Measurements from ENCODE around the gene MAP3K2. TPM values are rescaled to one million over a fixed set of nuclear protein-coding genes. Genes with fewer than 3 reads are reported as not detected.

The MAP3K2 gene
- total and polyA plus RNA-seq, 2 of the 4 experiments (the other 2 are of a cell fraction), result 6.2 to 30.8 TPM

- no peak for ATAC-seq (ENCODE audit: low read depth)
- 60% methylated on average over 1 of the region's 7 CpGs; no CpG with 5 or more reads in 1 of the 2 experiments for WGBS, 2 experiments (ENCODE audit: extremely low coverage in 2 of 2, insufficient read length in 1 of 2)
These were observed 42.2 kb upstream of the MAP3K2 start for GRCh38 chr2:127429844-127430425.

More at GRCh38 chr2:127429844-127430425, 42.2 kb upstream of the MAP3K2 start:
- no peak overlapping the region for H2AFZ ChIP-seq (replicated peaks; ENCODE audit: low read length, poor library complexity)
- H3K36me3 ChIP-seq (ENCODE audit: control insufficient read depth, insufficient read depth, low read length), result no peaks in the 10 kb centered on the region
- H2BK20ac ChIP-seq (ENCODE audit: low read depth, low read length), result no peak overlapping the region
- TF ChIP-seq SMC3 (IDR thresholded peaks at IDR 0.05; ENCODE audit: low read depth, low read length) (no peak), RCOR1 (IDR thresholded peaks at IDR 0.05; ENCODE audit: insufficient replicate concordance, low read length) (no peak), NFE2L2 (IDR thresholded peaks at IDR 0.05; ENCODE audit: low read depth, low read length) (no peak), POLR2A (IDR thresholded peaks at IDR 0.05; ENCODE audit: low read depth, low read length) (no peak), USF2 (IDR thresholded peaks at IDR 0.05; ENCODE audit: low read depth, low read length) (no peak), MXI1 (IDR thresholded peaks at IDR 0.05; ENCODE audit: borderline replicate concordance, low read depth, low read length) (no peak), MAFK (IDR thresholded peaks at IDR 0.05; ENCODE audit: low read depth, low read length) (no peak), CEBPB (IDR thresholded peaks at IDR 0.05; ENCODE audit: low read depth, low read length) (no peak), RAD21 (IDR thresholded peaks at IDR 0.05; ENCODE audit: low read length) (no peak), CHD1 (IDR thresholded peaks at IDR 0.05; ENCODE audit: low read depth, low read length) (no peak), RFX5 (IDR thresholded peaks at IDR 0.05; ENCODE audit: low read depth, low read length) (no peak), BHLHE40 (IDR thresholded peaks at IDR 0.05; ENCODE audit: low read depth, low read length) (no peak), MAZ (IDR thresholded peaks at IDR 0.05; ENCODE audit: borderline replicate concordance, low read depth, low read length) (no peak), FOS (IDR thresholded peaks at IDR 0.05; ENCODE audit: low read depth, low read length) (no peak)
- TF ChIP-seq, protein P1, sequence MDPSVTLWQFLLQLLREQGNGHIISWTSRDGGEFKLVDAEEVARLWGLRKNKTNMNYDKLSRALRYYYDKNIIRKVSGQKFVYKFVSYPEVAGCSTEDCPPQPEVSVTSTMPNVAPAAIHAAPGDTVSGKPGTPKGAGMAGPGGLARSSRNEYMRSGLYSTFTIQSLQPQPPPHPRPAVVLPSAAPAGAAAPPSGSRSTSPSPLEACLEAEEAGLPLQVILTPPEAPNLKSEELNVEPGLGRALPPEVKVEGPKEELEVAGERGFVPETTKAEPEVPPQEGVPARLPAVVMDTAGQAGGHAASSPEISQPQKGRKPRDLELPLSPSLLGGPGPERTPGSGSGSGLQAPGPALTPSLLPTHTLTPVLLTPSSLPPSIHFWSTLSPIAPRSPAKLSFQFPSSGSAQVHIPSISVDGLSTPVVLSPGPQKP (IDR thresholded peaks at IDR 0.05; ENCODE audit: borderline replicate concordance, low read depth, low read length), result no peak
- TF ChIP-seq, protein P2, sequence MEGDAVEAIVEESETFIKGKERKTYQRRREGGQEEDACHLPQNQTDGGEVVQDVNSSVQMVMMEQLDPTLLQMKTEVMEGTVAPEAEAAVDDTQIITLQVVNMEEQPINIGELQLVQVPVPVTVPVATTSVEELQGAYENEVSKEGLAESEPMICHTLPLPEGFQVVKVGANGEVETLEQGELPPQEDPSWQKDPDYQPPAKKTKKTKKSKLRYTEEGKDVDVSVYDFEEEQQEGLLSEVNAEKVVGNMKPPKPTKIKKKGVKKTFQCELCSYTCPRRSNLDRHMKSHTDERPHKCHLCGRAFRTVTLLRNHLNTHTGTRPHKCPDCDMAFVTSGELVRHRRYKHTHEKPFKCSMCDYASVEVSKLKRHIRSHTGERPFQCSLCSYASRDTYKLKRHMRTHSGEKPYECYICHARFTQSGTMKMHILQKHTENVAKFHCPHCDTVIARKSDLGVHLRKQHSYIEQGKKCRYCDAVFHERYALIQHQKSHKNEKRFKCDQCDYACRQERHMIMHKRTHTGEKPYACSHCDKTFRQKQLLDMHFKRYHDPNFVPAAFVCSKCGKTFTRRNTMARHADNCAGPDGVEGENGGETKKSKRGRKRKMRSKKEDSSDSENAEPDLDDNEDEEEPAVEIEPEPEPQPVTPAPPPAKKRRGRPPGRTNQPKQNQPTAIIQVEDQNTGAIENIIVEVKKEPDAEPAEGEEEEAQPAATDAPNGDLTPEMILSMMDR (conservative IDR thresholded peaks at IDR 0.05; ENCODE audit: low read depth, low read length), result no peak
- no TSS peak for BruUV-seq (replicated peaks)
- no peak overlapping the region for H3K27ac ChIP-seq (ENCODE audit: insufficient read depth, low read length)
- H3K4me3 ChIP-seq (ENCODE audit: insufficient read depth, low read depth, low read length), result no peak overlapping the region
- H3K56ac ChIP-seq (ENCODE audit: extremely low read depth, insufficient read depth, low read length), result no peak overlapping the region
- H2BK120ac ChIP-seq (ENCODE audit: low read depth, low read length), result no peak overlapping the region
- no peaks in the 10 kb centered on the region for H3K79me1 ChIP-seq (ENCODE audit: low read depth in 1 of 2, low read length in 2 of 2)
- H4K91ac ChIP-seq (ENCODE audit: insufficient read depth, low read depth, low read length), result no peak overlapping the region
- no peak overlapping the region for H2AK5ac ChIP-seq (ENCODE audit: low read depth, low read length)
- CTCF ChIA-PET, result no interaction called here
- H3K27me3 ChIP-seq (ENCODE audit: control insufficient read depth, insufficient read depth, low read length), result no peaks in the 10 kb centered on the region
- H4K8ac ChIP-seq (ENCODE audit: low read depth in 2 of 2, low read length in 2 of 2), result no peak overlapping the region
- POLR2A ChIA-PET (ENCODE audit: unreplicated experiment), result no interaction called here
- H2BK15ac ChIP-seq (ENCODE audit: low read depth, low read length), result no peak overlapping the region
- no peak overlapping the region for H3K9ac ChIP-seq (ENCODE audit: low read depth, low read length)
- dilution Hi-C loops (cut with HindIII; ENCODE audit: low sequenced_read_pairs, unreplicated experiment) (no loop called here), in situ Hi-C loops (cut with MboI; ENCODE audit: low sequenced_read_pairs) (no loop called here), intact Hi-C loops (cut with micrococcal nuclease) (no loop called here)
- H3K4ac ChIP-seq (ENCODE audit: low read depth, low read length), result no peak overlapping the region
- no peak overlapping the region for H3K18ac ChIP-seq (ENCODE audit: low read depth, low read length)
- no peak overlapping the region for H2BK5ac ChIP-seq (ENCODE audit: low read depth, low read length, poor library complexity, severe bottlenecking)
- no peak overlapping the region for H3K23ac ChIP-seq (ENCODE audit: low read depth, low read length)
- no peak overlapping the region for H4K5ac ChIP-seq (ENCODE audit: low read depth, low read length)
- DNase-seq, result no peak
- no peaks in the 10 kb centered on the region for H3K9me3 ChIP-seq (ENCODE audit: control insufficient read depth, insufficient read depth, low read length)
- H3K4me1 ChIP-seq (ENCODE audit: control insufficient read depth, insufficient read depth, low read length), result no peaks in the 10 kb centered on the region
- H4K20me1 ChIP-seq (ENCODE audit: insufficient read depth, low read length), result no peaks in the 10 kb centered on the region
- no peak overlapping the region for H3K4me2 ChIP-seq (ENCODE audit: low read depth, low read length)
- no peaks in the 10 kb centered on the region for H3K9me1 ChIP-seq (ENCODE audit: insufficient read depth, low read length)
- H2AK9ac ChIP-seq (replicated peaks; ENCODE audit: low read depth, low read length, poor library complexity), result no peak overlapping the region
- no peak overlapping the region for H3K14ac ChIP-seq (replicated peaks; ENCODE audit: low read depth, low read length)
